ENCODE data around the gene OCLN.
"Not testable (repeated sequence)": the region's sequence is repeated elsewhere in the genome, so short reads cannot be mapped to it uniquely, and the experiment has no call there.

GRCh38 chr5:69566172-69566571 is 73.6 kb downstream of the OCLN start:
- TF ChIP-seq, protein P1, sequence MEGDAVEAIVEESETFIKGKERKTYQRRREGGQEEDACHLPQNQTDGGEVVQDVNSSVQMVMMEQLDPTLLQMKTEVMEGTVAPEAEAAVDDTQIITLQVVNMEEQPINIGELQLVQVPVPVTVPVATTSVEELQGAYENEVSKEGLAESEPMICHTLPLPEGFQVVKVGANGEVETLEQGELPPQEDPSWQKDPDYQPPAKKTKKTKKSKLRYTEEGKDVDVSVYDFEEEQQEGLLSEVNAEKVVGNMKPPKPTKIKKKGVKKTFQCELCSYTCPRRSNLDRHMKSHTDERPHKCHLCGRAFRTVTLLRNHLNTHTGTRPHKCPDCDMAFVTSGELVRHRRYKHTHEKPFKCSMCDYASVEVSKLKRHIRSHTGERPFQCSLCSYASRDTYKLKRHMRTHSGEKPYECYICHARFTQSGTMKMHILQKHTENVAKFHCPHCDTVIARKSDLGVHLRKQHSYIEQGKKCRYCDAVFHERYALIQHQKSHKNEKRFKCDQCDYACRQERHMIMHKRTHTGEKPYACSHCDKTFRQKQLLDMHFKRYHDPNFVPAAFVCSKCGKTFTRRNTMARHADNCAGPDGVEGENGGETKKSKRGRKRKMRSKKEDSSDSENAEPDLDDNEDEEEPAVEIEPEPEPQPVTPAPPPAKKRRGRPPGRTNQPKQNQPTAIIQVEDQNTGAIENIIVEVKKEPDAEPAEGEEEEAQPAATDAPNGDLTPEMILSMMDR (IDR thresholded peaks at IDR 0.05) = not testable (repeated sequence)
- TF ChIP-seq EP300 (IDR thresholded peaks at IDR 0.05) = not testable (repeated sequence)
